HG03457 (cell line): ENCODE data around the gene KHDRBS1.
A peak's percentile ranks its signal among the peaks of the same experiment; 100 is the strongest.
"Not testable (repeated sequence)": the region's sequence is repeated elsewhere in the genome, so short reads cannot be mapped to it uniquely, and the experiment has no call there.

Source experiments
- ATAC-seq: cut with Tn5 transposase; IDR thresholded peaks from one replicate; pipeline ENCODE4 v1.9.1; 2021; ENCODE audit warnings: moderate number of reproducible peaks; ENCODE audit not compliant: unreplicated experiment

KHDRBS1 gene

DNA sequence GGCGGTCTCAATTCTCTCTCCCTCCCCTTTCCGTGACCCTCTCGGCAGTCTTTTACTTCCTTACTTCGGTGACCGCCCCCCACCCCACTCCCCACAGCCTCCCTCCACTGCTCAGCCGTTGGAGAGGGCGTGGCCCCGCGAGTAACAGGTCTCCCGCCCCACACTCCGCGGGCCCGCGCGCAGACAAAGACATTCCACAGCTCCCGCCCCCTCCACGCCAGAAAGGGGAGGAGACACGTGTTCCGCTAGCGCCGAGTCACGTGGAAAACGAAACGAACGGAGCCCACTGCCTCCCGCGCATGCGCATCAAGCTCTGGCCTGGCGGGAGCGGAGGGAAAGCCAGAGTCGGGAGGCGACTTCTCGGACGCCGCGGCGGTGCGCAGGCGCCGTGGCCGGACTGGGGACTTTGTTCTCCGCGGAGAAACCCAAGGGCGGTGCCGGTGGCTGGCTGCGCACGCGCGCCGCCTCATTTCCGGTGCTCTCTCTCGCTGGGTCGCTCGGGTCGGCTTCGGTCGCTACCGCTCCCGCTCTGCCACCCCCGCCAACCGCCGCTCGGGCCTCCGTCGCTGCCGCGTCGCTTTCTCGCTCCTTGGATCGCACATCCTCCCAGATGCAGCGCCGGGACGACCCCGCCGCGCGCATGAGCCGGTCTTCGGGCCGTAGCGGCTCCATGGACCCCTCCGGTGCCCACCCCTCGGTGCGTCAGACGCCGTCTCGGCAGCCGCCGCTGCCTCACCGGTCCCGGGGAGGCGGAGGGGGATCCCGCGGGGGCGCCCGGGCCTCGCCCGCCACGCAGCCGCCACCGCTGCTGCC is at the start of gene KHDRBS1:
KHDRBS1 (plus strand) TSS at position 483 of the 813 bp plus-strand sequence; CDS start at position 611, 128 bp downstream.
- ATAC-seq, result peak; percentile 69

DNA sequence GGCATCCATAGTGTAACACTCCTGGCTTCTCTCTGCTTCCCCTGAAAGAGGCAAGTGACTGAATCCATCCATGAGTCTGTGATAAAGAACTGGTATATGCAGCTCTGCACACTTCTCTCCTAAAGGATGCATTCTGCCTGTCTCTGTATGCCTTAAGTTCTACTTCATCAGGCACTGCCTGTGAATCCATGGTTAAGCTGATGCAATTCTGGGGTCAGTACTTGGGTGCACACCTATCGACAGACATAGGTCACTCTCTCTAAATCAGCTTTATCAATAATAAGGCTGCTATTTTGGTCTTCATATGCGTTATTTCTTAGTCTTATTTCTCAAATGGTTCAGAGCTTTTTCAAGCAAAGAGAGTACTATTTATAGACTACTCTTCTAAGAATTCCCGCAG is 42.8 kb upstream of the KHDRBS1 start:
- ATAC-seq, result no peak

DNA sequence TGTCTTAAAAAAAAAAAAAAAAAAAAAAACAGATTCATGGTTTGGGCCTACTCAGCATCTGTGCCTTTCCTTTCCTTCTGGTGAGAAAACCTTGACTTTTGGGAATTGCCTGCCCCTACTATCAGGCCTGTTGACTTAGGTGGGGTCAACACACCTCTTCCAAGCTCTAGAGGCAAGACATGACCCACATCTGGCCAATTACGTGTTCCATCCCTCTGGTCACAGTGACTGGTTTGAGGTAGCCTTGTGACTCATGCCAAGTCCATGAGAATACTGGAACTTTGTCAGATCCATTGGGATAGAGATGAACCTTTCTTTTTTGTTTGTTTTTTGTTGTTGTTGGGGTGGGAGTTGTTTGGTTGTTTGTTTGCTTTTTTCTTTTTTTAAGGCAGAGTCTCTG is 37.3 kb upstream of the KHDRBS1 start:
- no peak for ATAC-seq

DNA sequence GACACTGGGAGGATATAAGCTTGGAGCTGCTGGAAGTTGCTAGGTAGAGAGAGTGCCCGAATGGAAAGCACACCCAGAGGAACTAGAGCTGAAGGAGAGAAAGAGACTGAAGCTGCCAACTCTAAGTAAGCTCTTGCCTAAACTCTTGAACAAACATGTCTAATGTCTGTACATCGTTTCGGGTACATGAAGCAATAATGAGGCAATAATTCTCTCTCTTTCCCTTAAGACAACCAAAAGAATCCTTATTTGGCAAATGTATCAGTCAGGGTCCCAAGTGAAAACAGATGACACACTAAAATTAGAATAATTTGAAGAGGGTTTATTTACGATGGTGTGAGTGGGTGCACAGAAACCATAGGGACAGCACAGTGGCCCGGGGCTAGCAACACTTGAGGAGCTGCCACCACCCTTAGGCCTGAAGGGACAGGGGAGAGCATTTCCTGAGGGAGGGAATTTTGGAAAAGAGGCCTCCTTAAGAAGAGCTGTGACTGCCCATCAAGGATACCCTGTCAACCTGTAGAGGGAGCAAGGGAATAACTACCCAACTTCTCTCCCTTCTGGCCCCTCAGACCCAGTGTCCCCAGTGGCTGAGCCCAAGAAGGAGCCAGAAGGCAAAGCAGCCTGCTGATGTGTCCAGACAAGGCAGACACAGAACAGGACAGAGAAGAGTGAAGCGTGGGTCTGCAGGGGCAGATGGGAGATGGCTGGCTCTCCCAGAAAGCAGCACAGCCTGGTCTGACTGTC is 36.1 kb upstream of the KHDRBS1 start:
- no peak for ATAC-seq

DNA sequence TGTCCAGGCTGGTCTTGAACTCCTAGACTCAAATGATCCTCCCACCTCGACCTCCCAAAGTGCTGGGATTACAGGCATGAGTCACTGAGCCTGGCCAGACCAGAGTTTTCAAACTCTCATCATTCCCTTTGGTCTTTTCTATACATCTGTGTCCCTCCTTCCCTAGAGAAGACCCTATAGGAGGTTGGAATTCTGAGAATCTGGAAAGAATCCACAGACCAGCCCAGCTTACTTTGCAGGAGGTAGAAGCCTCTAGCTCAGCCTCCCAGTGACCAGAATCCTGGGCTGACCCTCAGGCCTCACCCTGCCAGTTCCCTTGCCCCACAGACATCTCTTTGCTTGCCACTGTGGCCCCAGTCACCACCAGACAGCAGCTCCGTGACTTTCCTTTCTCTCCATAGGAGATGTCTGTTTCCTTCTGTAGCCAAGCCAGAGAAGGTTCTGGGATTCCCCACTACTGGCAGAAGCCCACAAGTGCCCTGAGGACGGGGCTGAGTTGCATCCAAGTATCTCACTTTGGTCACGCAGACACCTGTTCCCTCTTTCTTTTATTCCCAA is 34.7 kb upstream of the KHDRBS1 start:
- ATAC-seq, result no peak

DNA sequence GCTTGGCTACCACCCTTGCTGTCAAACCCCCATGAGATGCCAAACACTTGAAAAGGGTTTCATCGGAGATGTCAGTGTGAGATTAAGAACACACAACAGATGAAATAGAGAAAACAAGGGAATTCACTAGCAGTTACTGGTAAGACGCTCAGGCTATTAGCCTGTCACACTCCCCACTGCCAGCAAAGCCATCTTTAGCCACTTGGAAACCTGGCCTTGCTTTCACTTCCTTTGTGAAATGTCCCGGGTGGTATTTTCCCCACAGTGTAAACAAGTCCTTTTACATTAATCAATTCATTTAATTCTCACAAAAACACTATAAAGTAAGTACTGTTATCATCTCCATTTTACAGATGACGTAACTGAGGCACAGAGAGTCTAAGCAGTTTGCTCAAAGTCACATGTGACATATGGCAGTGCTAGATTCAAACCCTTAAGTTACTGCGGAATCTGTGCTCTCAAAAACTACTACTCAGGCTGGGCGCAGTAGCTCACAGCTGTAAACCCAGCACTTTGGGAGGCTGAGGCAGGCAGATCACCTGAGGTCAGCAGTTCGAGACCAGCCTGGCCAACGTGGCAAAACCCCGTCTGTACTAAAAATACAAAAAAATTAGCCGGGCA is 32.7 kb upstream of the KHDRBS1 start:
- no peak for ATAC-seq

DNA sequence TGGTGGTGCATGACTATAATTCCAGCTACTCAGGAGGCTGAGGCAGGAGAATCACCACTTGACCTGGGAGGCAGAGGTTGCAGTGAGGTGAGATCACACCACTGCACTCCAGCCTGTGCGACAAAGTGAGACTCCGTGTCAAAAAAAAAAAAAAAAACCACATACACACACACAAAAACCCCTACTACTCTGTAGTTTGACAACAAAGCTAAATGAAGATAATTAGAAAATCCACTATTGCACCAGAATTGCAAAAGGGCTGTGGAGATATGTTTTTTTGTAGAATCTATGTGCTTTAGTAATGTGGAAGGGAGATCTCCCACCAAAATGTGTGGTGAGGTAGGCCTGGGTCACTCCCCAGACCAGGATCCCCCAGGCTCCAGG is 32.2 kb upstream of the KHDRBS1 start:
- ATAC-seq, result no peak

DNA sequence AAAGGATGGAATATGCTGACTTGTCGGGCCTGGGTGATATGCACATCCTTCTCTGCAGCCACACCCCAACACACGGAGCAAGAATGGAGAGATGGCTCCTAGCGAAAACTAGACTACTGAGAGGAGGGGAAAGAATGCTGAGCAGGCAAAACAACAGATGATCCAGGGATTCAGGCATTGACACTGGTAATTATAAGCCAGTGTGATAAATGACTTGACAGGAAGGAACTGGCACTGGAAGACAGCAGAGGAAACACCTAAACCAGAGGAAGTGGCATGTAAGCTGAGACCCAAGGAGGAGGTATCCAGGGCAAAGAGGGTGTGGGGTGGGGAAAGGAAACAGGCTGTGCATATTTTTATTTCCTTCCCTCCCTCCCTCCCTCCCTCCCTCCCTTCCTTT is 31.7 kb upstream of the KHDRBS1 start:
- ATAC-seq, result no peak

GRCh38 chr1:31984419-31985347 is 29.0 kb upstream of the KHDRBS1 start:
- no peak for ATAC-seq

DNA sequence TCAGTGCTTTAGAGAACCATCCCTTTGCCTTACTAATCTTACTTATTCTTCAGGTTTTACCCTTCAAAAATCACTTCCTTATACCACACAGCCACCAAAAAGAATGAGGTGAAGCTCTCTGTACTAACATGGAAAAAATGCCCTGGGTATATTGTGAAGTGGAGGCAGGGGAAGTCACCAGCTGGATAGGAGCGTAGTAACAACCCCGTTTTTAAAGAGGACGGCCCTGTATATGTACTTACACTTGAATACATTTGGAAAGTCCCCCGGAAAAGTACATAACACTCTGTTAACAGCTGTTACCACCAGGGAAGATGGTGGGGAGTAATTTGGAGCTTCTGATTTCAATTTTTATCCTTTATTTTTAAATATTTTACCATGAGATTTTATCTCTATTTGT is 28.2 kb upstream of the KHDRBS1 start:
- no peak for ATAC-seq

GRCh38 chr1:31987135-31987619 is 26.5 kb upstream of the KHDRBS1 start:
- no peak for ATAC-seq

DNA sequence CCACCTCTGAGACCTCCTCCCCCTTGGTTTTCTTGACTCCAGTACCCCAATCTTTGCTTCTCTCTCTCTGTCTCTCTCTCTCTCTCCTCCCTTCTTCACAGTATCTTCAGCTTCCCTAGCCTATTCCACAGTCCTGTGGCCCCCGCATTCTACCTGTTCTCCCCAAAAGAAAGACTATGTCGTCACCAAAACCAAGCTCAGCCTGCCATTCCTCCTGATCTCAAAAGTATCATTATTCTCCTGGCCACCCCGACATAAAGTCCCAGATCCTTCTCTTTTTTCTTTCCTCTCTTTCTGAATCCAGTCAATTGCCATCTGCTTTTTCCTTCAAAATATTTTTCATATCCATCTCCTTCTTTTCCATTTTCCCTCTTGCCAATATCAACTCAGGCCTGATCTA is 23.7 kb upstream of the KHDRBS1 start:
- no peak for ATAC-seq

- ATAC-seq, result no peak
These were observed 22.5 kb upstream of the KHDRBS1 start for GRCh38 chr1:31991182-31991581.

DNA sequence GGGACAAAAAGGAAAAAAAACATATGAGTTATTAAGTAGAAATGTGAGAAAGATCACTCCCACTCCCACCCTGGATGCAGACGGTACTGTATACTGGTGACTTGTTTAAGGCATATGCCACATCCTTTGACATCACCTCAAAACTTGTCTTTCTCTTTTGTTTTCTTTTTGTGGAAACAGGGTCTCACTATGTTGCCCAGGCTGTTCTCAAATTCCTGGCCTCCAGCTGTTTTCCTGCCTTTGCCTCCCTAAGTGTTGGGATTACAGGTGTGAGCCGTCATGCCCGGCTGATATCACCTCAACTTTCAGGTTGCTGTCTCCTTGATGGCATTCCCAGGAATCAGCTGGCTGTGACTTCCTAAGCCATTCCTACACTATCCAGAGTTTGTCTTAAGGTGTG is 18.4 kb upstream of the KHDRBS1 start:
- no peak for ATAC-seq

- not testable (repeated sequence) for ATAC-seq
These were observed 17.5 kb upstream of the KHDRBS1 start for GRCh38 chr1:31996121-31996520.

- no peak for ATAC-seq
These were observed 11.8 kb upstream of the KHDRBS1 start for GRCh38 chr1:32001863-32002262.

DNA sequence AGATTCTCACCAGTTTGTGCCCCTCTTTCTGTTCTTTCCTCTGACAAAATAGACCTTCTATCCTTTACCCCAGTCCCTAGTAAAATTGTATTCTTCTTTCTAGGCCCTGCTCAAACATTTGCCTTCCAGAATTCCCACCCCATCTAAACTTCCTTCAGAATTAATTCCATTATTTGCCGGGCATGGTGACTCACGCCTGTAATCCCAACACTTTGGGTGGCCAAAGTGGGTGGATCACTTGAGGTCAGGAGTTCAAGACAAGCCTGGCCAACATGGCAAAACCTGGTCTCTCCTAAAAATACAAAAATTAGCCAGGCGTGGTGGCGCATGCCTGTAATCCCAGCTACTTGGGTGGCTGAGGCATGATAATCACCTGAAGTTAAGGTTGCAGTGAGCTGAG is 11.4 kb upstream of the KHDRBS1 start:
- not testable (repeated sequence) for ATAC-seq

DNA sequence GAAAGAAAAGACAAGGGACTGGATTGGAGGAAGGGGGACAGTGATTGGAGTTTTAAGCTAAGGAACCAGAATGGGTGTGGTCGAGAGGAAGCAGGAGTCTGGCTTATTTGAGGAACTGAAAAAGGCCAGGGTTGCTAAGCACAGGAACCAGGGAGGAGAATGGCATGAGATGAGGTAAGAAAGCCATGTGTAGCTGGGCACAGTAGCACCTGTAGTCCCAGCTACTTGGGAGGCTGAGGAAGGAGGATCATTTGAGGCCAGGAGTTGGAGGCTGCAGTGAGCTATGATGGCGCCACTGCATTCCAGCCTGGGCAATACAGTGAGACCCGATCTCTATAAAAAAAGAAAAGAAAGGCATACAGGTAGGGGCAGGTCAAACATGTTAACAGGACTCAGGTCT is 8.1 kb upstream of the KHDRBS1 start:
- ATAC-seq, result no peak

- no peak for ATAC-seq
These were observed 6.1 kb upstream of the KHDRBS1 start for GRCh38 chr1:32007591-32007940.

- ATAC-seq, result no peak
These were observed 3.4 kb upstream of the KHDRBS1 start for GRCh38 chr1:32010246-32010645.
